WI38 (cell line): ENCODE results near the gene ASMT.

Experiments used
- H3K4me3 ChIP-seq: 2 replicates; pipeline ENCODE4 v1.5.1; 2011; ENCODE audit warnings: low read depth, mild to moderate bottlenecking, control low read depth, low read length
- TF ChIP-seq, protein P1 (sequence below): IDR thresholded peaks from 2 replicates; pipeline ENCODE4 v1.5.1; 2012; ENCODE audit warnings: low read depth, mild to moderate bottlenecking, control low read depth, low read length

Gene ASMT

DNA sequence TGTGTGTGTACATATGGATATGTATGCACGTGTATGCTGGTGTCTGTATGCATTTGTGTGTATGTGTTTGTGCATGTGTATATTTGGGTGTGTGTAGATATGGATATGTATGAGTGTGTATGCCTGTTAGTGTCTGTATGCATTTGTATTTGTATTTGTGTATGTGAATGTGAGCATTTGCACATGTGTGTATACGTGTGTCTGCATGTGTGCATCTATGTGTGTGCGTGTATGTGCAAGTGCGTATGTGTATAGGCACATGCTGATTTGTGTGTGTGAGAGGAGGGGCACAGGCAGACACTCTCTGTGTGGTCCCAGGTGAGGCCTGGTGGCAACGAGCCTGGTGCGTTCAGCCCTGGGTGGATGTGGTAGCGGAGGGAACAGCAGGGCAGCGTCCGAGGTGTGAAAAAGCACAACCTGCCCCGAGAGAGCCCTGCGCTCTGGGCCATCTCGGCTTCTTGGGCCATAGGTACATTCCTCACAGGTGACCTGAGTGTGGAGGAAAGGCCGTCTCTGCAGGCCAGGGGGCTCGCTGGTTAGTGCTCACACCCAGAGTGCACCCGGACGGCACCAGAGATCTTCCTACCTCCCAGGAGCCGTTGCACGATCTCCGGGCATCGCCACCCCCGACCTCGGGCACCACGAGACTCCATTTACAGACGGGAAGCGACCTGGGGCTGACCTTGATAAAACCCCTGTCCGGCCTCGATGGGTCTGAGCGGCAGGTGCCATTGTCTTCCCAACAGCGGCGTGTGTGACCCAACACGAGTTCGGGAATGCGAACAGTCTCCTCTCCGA lies 45.0 kb downstream of the ASMT start:
- TF ChIP-seq, protein P1, sequence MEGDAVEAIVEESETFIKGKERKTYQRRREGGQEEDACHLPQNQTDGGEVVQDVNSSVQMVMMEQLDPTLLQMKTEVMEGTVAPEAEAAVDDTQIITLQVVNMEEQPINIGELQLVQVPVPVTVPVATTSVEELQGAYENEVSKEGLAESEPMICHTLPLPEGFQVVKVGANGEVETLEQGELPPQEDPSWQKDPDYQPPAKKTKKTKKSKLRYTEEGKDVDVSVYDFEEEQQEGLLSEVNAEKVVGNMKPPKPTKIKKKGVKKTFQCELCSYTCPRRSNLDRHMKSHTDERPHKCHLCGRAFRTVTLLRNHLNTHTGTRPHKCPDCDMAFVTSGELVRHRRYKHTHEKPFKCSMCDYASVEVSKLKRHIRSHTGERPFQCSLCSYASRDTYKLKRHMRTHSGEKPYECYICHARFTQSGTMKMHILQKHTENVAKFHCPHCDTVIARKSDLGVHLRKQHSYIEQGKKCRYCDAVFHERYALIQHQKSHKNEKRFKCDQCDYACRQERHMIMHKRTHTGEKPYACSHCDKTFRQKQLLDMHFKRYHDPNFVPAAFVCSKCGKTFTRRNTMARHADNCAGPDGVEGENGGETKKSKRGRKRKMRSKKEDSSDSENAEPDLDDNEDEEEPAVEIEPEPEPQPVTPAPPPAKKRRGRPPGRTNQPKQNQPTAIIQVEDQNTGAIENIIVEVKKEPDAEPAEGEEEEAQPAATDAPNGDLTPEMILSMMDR = no peak
- H3K4me3 ChIP-seq = no peak overlapping the region

DNA sequence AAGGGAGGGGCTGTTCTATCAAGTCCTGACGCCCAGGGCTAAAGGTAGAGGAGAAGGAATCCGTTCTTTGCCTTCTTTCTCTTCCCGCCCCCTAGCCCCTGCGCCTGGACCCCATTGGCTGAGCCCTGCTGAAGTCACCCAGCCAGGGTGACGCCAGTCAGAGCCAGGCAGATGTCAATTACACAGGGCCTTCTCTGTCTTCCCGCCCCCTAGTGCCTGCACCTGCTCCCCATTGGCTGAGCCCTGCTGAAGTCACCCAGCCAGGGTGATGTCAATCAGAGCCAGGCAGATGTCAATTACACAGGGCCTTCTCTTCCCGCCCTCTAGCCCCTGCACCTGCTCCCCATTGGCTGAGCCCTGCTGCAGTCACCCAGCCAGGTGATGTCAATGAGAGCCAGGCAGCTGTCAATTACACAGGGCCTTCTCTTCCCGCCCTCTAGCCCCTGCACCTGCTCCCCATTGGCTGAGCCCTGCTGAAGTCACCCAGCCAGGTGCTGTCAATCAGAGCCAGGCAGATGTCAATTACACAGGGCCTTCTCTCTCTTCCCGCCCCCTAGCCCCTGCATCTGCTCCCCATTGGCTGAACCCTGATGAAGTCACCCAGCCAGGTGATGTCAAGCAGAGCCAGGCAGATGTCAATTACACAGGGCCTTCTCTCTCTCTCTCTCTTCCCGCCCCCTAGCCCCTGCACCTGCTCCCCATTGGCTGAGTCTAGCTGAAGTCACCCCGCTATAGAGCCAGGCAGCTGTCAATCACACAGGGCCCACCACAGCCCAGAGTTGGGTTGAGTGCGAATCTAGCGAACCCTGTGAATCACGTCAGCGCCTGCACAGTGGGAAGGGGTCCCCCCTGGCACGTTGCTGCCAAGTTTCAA lies 46.4 kb downstream of the ASMT start:
- TF ChIP-seq, protein P1 = no peak
- no peak overlapping the region for H3K4me3 ChIP-seq

DNA sequence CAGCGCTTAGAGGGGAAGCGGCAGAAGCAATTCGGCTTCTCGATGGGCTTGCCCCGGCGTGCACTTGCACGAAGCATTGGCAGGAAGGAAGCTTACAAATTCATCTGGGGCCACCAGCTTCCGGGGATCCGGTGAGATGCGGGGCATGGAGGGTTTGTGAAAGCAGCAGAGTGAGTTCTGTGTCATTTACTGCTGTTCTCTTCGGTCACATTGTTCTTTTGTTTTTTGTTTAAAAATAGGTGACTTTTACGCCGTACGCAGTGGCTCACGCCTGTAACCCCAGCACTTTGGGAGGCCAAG lies 47.0 kb downstream of the ASMT start:
- TF ChIP-seq, protein P1 = no peak
- H3K4me3 ChIP-seq = no peak overlapping the region

DNA sequence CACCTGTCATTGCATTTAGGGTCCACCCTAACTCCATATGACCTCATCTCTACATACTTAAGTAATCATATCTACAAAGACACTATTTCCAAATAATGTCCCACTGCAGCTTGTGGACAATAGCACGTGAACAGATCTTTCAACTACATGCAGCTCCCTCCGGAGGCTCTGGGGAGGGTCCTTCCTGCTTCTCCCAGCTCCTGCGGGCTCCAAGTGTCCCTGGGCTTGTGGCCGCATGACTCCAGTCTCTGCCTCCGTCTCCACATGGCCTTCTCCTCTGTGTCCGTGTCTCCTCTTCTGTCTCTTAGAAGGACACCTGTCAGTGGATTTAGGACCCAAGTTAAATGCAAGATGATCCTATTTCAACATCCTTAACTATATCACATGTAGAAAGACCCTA lies 52.7 kb downstream of the ASMT start:
- no peak overlapping the region for H3K4me3 ChIP-seq
- TF ChIP-seq, protein P1 = no peak

DNA sequence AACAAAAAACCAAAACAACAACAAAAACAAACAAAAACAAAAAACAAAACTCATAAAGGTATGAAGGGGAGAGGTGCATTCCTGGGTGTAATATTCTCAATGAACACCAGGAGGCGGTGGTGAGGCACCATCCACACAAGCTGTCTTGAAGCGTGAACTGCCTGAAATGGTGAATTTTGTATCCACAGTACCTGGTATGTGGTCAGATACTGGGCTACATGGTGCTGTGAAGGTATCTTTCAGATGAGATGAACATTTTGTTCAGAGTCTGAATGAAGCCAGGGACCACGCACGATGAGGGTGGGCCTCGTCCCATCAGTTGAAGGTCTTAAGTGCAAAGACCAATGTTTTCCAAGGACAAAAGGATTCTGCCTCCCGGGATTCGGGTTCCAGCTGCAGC lies 58.5 kb downstream of the ASMT start:
- TF ChIP-seq, protein P1 = peak; percentile 59
- no peak overlapping the region for H3K4me3 ChIP-seq

DNA sequence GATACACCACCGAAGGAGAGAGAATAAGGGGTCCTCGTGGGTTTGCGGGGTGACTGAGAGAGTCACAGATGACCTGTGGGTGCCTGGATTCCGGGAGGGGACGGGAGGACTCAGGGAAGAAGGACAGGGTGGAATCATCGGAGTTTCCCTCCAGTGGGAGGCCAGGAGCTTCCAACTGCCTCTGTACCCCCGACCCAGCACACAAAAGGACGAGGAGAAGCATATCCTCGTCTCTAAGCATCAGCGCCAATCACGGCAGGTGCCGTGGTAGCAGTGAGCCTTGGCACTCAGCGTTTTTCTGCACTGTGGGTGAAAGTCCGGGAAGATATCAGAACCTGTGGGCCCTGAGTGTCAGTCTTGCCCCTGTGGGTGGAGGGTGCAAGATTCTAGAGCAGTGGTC lies 62.0 kb downstream of the ASMT start:
- TF ChIP-seq, protein P1 = no peak

DNA sequence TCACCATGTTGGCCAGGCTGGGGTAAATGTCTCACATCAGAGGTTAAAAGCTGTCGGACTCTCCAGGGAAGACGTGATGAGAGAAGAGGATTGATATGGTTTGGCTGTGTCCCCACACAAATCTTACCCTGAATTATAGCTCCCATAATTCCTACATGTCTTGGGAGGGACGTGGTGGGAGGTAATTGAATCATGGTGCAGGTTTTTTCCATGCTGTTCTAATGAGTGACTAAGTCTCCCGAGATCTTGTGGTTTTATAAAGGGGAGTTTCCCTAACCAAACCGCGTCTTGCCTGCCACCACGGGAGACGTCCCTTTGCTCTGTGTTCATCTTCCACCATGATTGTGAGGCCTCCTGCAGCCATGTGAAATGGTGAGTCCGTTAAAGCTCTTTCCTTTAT lies 64.4 kb downstream of the ASMT start:
- no peak overlapping the region for H3K4me3 ChIP-seq
- TF ChIP-seq, protein P1 = no peak

More for the DNA sequence above, 62.0 kb downstream of the ASMT start:
- H3K4me3 ChIP-seq = no peak overlapping the region
